ENCODE results near the gene LARP1. TPM values are rescaled to one million over a fixed set of nuclear protein-coding genes. Genes with fewer than 3 reads are reported as not detected.

LARP1 gene
- total and polyA plus RNA-seq, 9 of the 15 experiments (the other 6 are each of a cell fraction or from before 2014, with no cell fraction given): 22.6 to 300 (median 92.0) TPM

GRCh38 chr5:154866841-154867240 is 111.7 kb downstream of the LARP1 start:
- ATAC-seq (no peak), FAIRE-seq (no peak), DNase-seq (ENCODE audit: extremely low read depth in 1 of 4, low spot score in 3 of 4) (no peak)
- H3K4me2 ChIP-seq (ENCODE audit: insufficient read depth, low read length): no peak overlapping the region
- CTCF ChIA-PET (ENCODE audit: low intra/inter-chr PET ratio): no interaction called here
- H3K27me3 ChIP-seq (ENCODE audit: control insufficient read depth in 2 of 2, insufficient read depth in 2 of 2, low read length in 2 of 2): no peaks in the 10 kb centered on the region
- in situ Hi-C loops (cut with MboI): no loop called here
- no peak overlapping the region for H3K4me3 ChIP-seq
- intact Hi-C loops (cut with micrococcal nuclease): no loop called here
- H3K9ac ChIP-seq (ENCODE audit: insufficient read depth in 1 of 2, low read depth in 2 of 2, low read length in 2 of 2): no peak overlapping the region
- no peak overlapping the region for H3K27ac ChIP-seq (ENCODE audit: extremely low read depth, low read depth, low read length)
- no TSS peak for BruUV-seq (replicated peaks)
- H3K36me3 ChIP-seq (ENCODE audit: control insufficient read depth, insufficient read depth, low read length): peaks cover 80% of the 10 kb centered on the region
- no peaks in the 10 kb centered on the region; the same call in 1 of the 2 replicates for H4K20me1 ChIP-seq (replicated peaks; ENCODE audit: control insufficient read depth, insufficient read depth, low read length)
- H3K79me2 ChIP-seq (ENCODE audit: control insufficient read depth, insufficient read depth, low read length): peaks cover 38% of the 10 kb centered on the region
- no peak overlapping the region for H2AFZ ChIP-seq (ENCODE audit: low read depth, low read length)
- 88% methylated on average over 2 of the region's 2 CpGs for WGBS (ENCODE audit: insufficient coverage, low coverage, missing lambda C conversion rate)
- H3K9me1 ChIP-seq (ENCODE audit: control insufficient read depth, insufficient read depth, low read length): no peaks in the 10 kb centered on the region
- H3K9me3 ChIP-seq (replicated peaks; ENCODE audit: control insufficient read depth, insufficient read depth, low read depth, low read length): no peaks in the 10 kb centered on the region
- POLR2A ChIA-PET: interaction anchor here (0.7 to 2.6 kb wide), 2 partner anchors 11 to 216 kb away, joined by 3 to 11 read pairs; no protein-coding TSS in a partner anchor
- peaks cover 0 to under 1% of the 10 kb centered on the region in 2 experiments; a peak in 1 of 5 replicates for H3K4me1 ChIP-seq (replicated peaks in 1 of 2; ENCODE audit: control insufficient read depth in 2 of 2, insufficient read depth in 2 of 2, low read length in 2 of 2)
- TF ChIP-seq U2AF1 (optimal IDR thresholded peaks at IDR 0.05; ENCODE audit: low read depth, low read length) (no peak), FOS (IDR thresholded peaks at IDR 0.05; ENCODE audit: extremely low read depth, insufficient read length) (no peak), TFE3 (CRISPR knock-in tag; IDR thresholded peaks at IDR 0.05) (no peak), REST (IDR thresholded peaks at IDR 0.05; ENCODE audit: borderline replicate concordance) (no peak), REST (CRISPR knock-in tag; IDR thresholded peaks at IDR 0.05; ENCODE audit: low read depth) (no peak), SRSF3 (IDR thresholded peaks at IDR 0.05; ENCODE audit: insufficient read depth, low read length) (no peak), ZNF79 (CRISPR knock-in tag; IDR thresholded peaks at IDR 0.05; ENCODE audit: low read depth) (no peak)
